ENCODE results near the gene CDR2L. TPM values are rescaled to one million over a fixed set of nuclear protein-coding genes. Genes with fewer than 3 reads are reported as not detected.
A peak's percentile ranks its signal among the peaks of the same experiment; 100 is the strongest.

Gene CDR2L
- total RNA-seq = under 1 TPM; 0.59 to 0.94 TPM

DNA sequence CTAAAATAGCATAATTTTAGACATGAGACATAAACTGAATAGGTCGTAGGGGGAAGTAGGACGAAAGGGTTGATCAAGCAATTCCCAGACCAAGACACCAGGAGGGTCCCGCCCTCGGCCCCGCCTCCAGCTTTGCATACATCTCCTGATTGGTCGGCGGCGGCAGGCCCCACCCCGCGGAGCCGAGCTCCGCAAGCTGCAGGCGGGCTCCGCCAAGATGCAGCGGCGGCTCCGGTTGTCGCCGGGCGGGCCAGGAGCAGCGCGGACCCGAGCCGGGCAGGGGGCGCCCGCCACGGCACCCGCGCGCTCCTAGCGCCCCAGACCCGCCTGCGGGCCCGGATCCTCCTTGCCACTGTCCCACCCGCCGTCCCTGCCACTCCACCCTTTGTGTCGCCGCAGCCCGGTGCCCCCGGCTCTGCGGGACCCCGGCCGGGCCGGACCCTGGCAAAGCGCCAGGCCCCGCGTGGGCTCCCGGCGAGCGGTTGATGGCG, at the start of gene CDR2L:
Gene CDR2L, plus strand, starts transcription at position 215 of the 491 bp plus-strand sequence. CDS start 412 bp downstream, outside the sequence.
- intact Hi-C loops (cut with micrococcal nuclease) = no loop called here
- Mint-ChIP-seq H3K36me3 (ENCODE audit: low read depth) (no peaks in the 10 kb centered on the region), H3K4me1 (ENCODE audit: low read depth) (peaks cover 8% of the 10 kb centered on the region), H3K4me3 (peak within 1 kb of the TSS; percentile 80), H3K9me3 (no peaks in the 10 kb centered on the region), H3K27me3 (peaks cover 19% of the 10 kb centered on the region), H3K27ac (no peak within 1 kb of the TSS)
- DNase-seq (peak; percentile 94), ATAC-seq (peak; percentile 99)
- TF ChIP-seq, protein P1, sequence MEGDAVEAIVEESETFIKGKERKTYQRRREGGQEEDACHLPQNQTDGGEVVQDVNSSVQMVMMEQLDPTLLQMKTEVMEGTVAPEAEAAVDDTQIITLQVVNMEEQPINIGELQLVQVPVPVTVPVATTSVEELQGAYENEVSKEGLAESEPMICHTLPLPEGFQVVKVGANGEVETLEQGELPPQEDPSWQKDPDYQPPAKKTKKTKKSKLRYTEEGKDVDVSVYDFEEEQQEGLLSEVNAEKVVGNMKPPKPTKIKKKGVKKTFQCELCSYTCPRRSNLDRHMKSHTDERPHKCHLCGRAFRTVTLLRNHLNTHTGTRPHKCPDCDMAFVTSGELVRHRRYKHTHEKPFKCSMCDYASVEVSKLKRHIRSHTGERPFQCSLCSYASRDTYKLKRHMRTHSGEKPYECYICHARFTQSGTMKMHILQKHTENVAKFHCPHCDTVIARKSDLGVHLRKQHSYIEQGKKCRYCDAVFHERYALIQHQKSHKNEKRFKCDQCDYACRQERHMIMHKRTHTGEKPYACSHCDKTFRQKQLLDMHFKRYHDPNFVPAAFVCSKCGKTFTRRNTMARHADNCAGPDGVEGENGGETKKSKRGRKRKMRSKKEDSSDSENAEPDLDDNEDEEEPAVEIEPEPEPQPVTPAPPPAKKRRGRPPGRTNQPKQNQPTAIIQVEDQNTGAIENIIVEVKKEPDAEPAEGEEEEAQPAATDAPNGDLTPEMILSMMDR (IDR thresholded peaks at IDR 0.05) = peak; percentile 9
- ChIA-PET CTCF (interaction anchor here (0.8 to 7.5 kb wide), 11 partner anchors 11 to 215 kb away, joined by 3 to 39 read pairs (median 4); partner anchors contain the start of genes HID1, MRPL58 and NT5C), POLR2A (interaction anchor here (1.0 to 1.5 kb wide), 2 partner anchors 12 to 25 kb away, joined by 3 to 7 read pairs; partner anchors contain the start of gene MRPL58)

DNA sequence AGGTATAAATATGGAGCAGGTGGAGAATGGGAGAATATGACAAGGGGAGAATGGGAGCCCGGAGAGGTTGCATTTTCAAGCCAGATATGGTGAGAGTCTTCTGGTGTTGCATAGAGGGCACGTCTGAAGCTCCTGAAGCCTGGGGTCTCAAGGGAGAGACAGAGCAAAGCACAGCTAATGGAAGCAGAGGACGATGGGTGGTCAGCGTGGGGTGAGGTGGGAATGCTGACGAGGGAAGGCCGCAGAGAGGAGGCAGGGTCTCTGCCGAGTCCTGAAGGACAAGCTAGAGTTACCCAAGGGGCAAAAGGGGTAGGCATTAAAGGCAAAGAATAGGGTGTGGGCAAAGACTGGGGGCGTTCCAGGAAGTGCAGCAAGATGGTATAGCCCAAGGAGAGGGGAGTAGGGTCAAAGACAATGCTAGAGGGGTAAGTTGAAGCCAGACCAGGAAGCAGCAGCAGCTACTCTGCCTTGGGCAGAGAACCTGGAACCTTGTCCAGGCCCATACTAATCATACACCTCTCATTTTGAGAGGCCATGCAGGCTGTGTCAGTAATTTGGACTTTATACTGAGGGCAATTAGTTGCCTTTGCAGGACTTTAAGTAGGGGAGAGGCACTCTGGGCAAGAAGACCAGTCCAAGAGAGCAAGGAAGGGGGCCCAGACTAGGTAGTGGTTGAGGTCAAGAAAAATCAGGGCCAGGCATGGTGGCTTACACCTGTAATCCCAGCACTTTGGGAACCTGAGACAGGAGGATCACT, 49.1 kb upstream of the CDR2L start:
- CTCF ChIA-PET = interaction anchor here (1.0 to 3.5 kb wide), 3 partner anchors 15 to 23 kb away, joined by 4 to 18 read pairs (median 6); partner anchors contain the start of genes OTOP2 and USH1G
- H3K27me3 Mint-ChIP-seq = peaks cover 49% of the 10 kb centered on the region
- no peak for DNase-seq

DNA sequence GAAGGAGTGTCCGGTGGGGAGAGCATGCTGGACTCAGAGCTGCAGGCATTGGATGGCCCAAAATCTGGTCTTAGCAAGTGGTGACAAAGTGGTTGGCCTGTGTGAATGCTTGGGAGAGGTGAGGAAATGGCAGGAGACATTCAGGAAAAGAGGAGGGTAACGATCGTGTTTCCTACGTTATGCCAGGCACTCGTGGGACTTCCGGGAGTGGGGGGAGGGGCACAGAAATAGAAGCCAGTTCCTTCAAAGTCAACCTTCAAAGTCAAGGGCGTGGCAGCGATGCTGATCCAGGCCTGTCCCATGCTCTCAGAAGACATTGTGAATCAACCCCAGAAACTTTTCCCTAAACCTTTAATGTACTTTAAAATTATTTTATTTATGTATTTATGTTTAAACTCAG, 47.9 kb upstream of the CDR2L start:
- Mint-ChIP-seq H3K27ac (no peak overlapping the region), H3K27me3 (peaks cover 44% of the 10 kb centered on the region), H3K9me3 (no peaks in the 10 kb centered on the region), H3K36me3 (ENCODE audit: low read depth) (no peaks in the 10 kb centered on the region), H3K4me3 (no peak overlapping the region), H3K4me1 (ENCODE audit: low read depth) (no peaks in the 10 kb centered on the region)
- intact Hi-C loops (cut with micrococcal nuclease) = no loop called here
- DNase-seq = no peak
- TF ChIP-seq, protein P1 (IDR thresholded peaks at IDR 0.05) = no peak
- POLR2A ChIA-PET = no interaction called here
- CTCF ChIA-PET = interaction anchor here (1.0 to 3.5 kb wide), 2 partner anchors 16 to 22 kb away, joined by 6 to 18 read pairs; partner anchors contain the start of genes OTOP2 and USH1G
- ATAC-seq = no peak

More for the DNA sequence above, 49.1 kb upstream of the CDR2L start:
- POLR2A ChIA-PET = interaction anchor here (0.6 kb wide), 1 partner anchor 154 kb away, joined by 3 read pairs; no protein-coding TSS in a partner anchor
- H3K36me3 Mint-ChIP-seq (ENCODE audit: low read depth) = no peaks in the 10 kb centered on the region
- TF ChIP-seq, protein P1 (IDR thresholded peaks at IDR 0.05) = no peak
- no peaks in the 10 kb centered on the region for H3K9me3 Mint-ChIP-seq
- H3K4me3 Mint-ChIP-seq = no peak overlapping the region
- H3K27ac Mint-ChIP-seq = no peak overlapping the region
- ATAC-seq = no peak
- no peaks in the 10 kb centered on the region for H3K4me1 Mint-ChIP-seq (ENCODE audit: low read depth)
- intact Hi-C loops (cut with micrococcal nuclease) = no loop called here

GRCh38 chr17:74941128-74941725, 46.2 kb upstream of the CDR2L start:
- CTCF ChIA-PET = no interaction called here

More at GRCh38 chr17:74941128-74941725, 46.2 kb upstream of the CDR2L start:
- TF ChIP-seq, protein P1 (IDR thresholded peaks at IDR 0.05) = no peak
- intact Hi-C loops (cut with micrococcal nuclease) = no loop called here
- no peak overlapping the region for H3K27ac Mint-ChIP-seq
- POLR2A ChIA-PET = no interaction called here
- DNase-seq = no peak
- no peak overlapping the region for H3K4me3 Mint-ChIP-seq
- peaks cover 33% of the 10 kb centered on the region for H3K27me3 Mint-ChIP-seq
- H3K4me1 Mint-ChIP-seq (ENCODE audit: low read depth) = no peaks in the 10 kb centered on the region
- no peak for ATAC-seq
- H3K9me3 Mint-ChIP-seq = no peaks in the 10 kb centered on the region
- no peaks in the 10 kb centered on the region for H3K36me3 Mint-ChIP-seq (ENCODE audit: low read depth)

All from activated CD8-positive, alpha-beta T cell treated with anti-CD3 and anti-CD28 coated beads for 36 hours (primary cell).